Sigmoid colon (tissue), 7 donors: Measurements from ENCODE around the gene TXNRD2. TPM values are rescaled to one million over a fixed set of nuclear protein-coding genes. Genes with fewer than 3 reads are reported as not detected.

Experiments used
- DNase-seq: peaks from one replicate; pipeline ENCODE4 v3.0.0-alpha.2; 2019
- H3K27ac ChIP-seq, 4 donors: fragments of 200-600 bp; sonication (generic); one replicate each; pipeline ENCODE4 v1.5.1; 2016 to 2019; ENCODE audit warnings: mild to moderate bottlenecking in 1 of 4
- H3K27me3 ChIP-seq, 3 donors: fragments of 200-600 bp; sonication (generic); one replicate each; pipeline ENCODE4 v1.5.1; 2019; ENCODE audit warnings: mild to moderate bottlenecking in 1 of 3
- H3K36me3 ChIP-seq, 4 donors: fragments of 200-600 bp; sonication (generic); one replicate each; pipeline ENCODE4 v1.5.1; 2016 to 2019
- H3K4me1 ChIP-seq, 4 donors: fragments of 200-600 bp; sonication (generic); one replicate each; pipeline ENCODE4 v1.5.1; 2017 to 2019
- H3K4me3 ChIP-seq, 4 donors: fragments of 200-600 bp; sonication (generic); one replicate each; pipeline ENCODE4 v1.5.1; 2017 to 2019; ENCODE audit warnings: mild to moderate bottlenecking in 2 of 4, moderate library complexity in 1 of 4
- H3K9me3 ChIP-seq, 4 donors: fragments of 200-600 bp in 3 of 4; sonication (generic) in 3 of 4; one replicate each; pipeline versions ENCODE4 v1.5.1 to v1.6.1; 2013 to 2019
- EP300 ChIP-seq, 4 donors: sonication (generic); formaldehyde crosslinking; IDR thresholded peaks; one replicate each; pipeline ENCODE4 v1.6.1; 2017; ENCODE audit warnings: antibody characterized with exemption in 4 of 4
- POLR2A ChIP-seq, 2 donors: fragments of 450-650 bp; IDR thresholded peaks; one replicate each; pipeline ENCODE4 v1.6.1; 2016; ENCODE audit warnings: antibody characterized with exemption in 2 of 2, mild to moderate bottlenecking in 2 of 2, moderate library complexity in 2 of 2
- POLR2AphosphoS5 ChIP-seq, 4 donors: sonication (generic); formaldehyde crosslinking; IDR thresholded peaks; one replicate each; pipeline ENCODE4 v1.6.1; 2017; ENCODE audit warnings: antibody characterized with exemption in 4 of 4
- WGBS, 2 donors: extraction: QIAGEN DNeasy Blood & Tissue Kit; methylation state at CpG; one replicate each; pipeline ENCODE4 v1.1.7; 2013; 5-methylcytosine and 5-hydroxymethylcytosine counted together
- intact Hi-C: fragments of 100-400 bp; cut with DNase I; formaldehyde crosslinking; loops from one replicate; pipeline ENCODE4 v1.15.1; 2023
- polyA plus RNA-seq, 3 donors: library from polyadenylated mRNA; stranded (reverse); fragments of 200-250 nt; gene quantifications; one replicate each; pipeline ENCODE4 v1.2.3, GENCODE V29; 2013
- total RNA-seq, 4 donors: library from RNA; depleted of rRNA; stranded (reverse); fragments of >200 nt; gene quantifications; one replicate each; pipeline ENCODE4 v1.1.0, GENCODE V29; 2016
- TF ChIP-seq, protein P1 (sequence below), 4 experiments: fragments of 450-650 bp in 3 of 4; fragments of 200-600 bp in 1 of 4; IDR thresholded peaks; one replicate each; pipeline ENCODE4 v1.5.1; 2016 to 2019; ENCODE audit warnings: antibody characterized with exemption in 4 of 4, mild to moderate bottlenecking in 3 of 4, moderate library complexity in 2 of 4
- donor health status: healthy with polysubstance abuse.
- donor health status: Bipolar disorder and iron deficiency.
- donor health status: healthy.

TXNRD2 gene
- total and polyA plus RNA-seq, 7 donors: 13.2 to 29.6 (median 18.3) TPM

DNA sequence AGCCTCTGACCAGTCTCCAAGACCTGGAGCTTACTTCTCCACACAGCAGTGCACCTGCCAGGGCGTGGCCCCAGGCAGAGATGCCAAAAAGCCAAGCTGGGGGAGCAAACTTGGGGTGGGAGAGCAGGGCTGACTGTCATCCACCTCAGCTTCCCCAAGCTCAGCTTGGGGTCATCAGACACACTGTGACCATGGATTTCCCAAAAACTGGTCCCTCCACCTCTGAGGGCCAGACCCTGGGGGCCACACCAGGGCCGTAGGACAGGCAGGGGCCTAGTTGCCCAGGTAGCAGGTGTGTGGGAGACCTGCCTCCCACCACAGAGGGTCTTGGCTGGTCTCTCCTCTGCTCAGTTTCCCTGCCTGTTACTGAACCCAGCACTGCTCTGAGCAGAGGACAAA, 44.4 kb upstream of the TXNRD2 start:
- WGBS, 2 donors: 28 to 57% methylated on average over 2 of the region's 2 CpGs
- no peaks in the 10 kb centered on the region for H3K27me3 ChIP-seq
- peak overlapping the region in 3 of 4 donors; percentile 55 to 87 (median 62) for H3K4me3 ChIP-seq
- H3K4me1 ChIP-seq: peaks cover 0 to 50% (median 46%) of the 10 kb centered on the region in 4 donors
- intact Hi-C loops: loop anchor here (10.0 kb wide), 1 partner anchor 129 kb away; the partner anchor contains the start of genes RANBP1 and TRMT2A
- TF ChIP-seq POLR2A (IDR thresholded peaks at IDR 0.05) (no peak), EP300 (IDR thresholded peaks at IDR 0.05) (no peak), POLR2AphosphoS5 (IDR thresholded peaks at IDR 0.05) (no peak)
- TF ChIP-seq, protein P1, sequence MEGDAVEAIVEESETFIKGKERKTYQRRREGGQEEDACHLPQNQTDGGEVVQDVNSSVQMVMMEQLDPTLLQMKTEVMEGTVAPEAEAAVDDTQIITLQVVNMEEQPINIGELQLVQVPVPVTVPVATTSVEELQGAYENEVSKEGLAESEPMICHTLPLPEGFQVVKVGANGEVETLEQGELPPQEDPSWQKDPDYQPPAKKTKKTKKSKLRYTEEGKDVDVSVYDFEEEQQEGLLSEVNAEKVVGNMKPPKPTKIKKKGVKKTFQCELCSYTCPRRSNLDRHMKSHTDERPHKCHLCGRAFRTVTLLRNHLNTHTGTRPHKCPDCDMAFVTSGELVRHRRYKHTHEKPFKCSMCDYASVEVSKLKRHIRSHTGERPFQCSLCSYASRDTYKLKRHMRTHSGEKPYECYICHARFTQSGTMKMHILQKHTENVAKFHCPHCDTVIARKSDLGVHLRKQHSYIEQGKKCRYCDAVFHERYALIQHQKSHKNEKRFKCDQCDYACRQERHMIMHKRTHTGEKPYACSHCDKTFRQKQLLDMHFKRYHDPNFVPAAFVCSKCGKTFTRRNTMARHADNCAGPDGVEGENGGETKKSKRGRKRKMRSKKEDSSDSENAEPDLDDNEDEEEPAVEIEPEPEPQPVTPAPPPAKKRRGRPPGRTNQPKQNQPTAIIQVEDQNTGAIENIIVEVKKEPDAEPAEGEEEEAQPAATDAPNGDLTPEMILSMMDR (IDR thresholded peaks at IDR 0.05): no peak
- no peak for DNase-seq
- H3K36me3 ChIP-seq: peaks cover 0 to 7% (median 3%) of the 10 kb centered on the region in 4 donors
- peak overlapping the region; percentile 79 to 93 (median 89) for H3K27ac ChIP-seq
- no peaks in the 10 kb centered on the region for H3K9me3 ChIP-seq

DNA sequence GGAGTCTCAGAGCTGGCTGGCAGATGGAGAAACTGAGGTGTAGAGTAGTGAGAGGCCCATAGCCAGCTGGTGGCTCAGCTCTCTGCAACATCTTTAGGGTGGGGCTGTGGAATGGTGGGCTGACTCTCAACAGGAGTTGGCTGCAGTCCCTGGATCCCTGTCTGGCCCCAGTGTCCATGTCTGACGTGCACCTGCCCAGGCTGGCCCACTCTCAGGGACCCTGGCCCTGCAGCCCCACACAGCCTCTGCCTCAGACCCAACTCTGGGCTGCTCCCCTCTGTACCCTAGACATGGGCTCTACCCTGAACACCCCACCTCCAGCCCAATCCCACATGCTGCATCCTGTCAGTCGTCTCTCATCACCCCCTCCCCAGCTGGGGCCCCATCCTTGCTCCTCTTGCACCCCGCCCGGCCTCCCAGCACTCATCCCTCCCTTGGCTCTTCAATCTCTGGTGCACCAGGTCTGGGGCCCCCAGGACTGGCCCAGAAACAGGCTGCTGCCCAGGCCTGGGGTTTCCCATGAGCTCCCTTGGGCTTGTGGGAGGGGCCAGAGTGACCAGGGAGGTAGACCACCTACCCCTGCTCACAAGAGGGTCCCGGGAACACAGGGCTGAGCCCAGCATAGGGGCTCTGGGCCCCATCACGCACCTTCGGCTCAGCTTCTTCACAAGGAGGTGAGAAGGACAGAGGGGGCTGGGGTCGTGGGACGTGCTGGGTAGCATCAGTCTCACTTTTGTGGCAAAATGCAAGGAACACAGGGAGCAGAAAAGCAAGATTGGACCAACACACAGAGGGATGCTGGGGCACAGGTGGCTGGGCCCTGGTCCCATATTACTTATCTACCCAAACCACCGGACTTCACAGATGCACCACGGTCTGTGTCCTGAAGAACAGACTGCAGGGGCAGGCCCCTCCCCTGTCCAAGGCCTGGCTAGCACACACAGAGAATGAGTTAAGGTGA, 43.5 kb upstream of the TXNRD2 start:
- no peaks in the 10 kb centered on the region for H3K9me3 ChIP-seq
- peaks cover 0 to 16% (median 5%) of the 10 kb centered on the region in 4 donors for H3K36me3 ChIP-seq
- TF ChIP-seq EP300 (IDR thresholded peaks at IDR 0.05) (no peak), POLR2A (IDR thresholded peaks at IDR 0.05) (no peak), POLR2AphosphoS5 (IDR thresholded peaks at IDR 0.05) (no peak)
- TF ChIP-seq, protein P1 (IDR thresholded peaks at IDR 0.05): no peak
- intact Hi-C loops: loop anchor here (10.0 kb wide), 1 partner anchor 130 kb away; the partner anchor contains the start of genes RANBP1 and TRMT2A
- 82 to 84% methylated on average over 11 of the region's 11 CpGs for WGBS, 2 donors
- no peak overlapping the region for H3K4me3 ChIP-seq
- peaks cover 0 to 46% (median 41%) of the 10 kb centered on the region in 4 donors for H3K4me1 ChIP-seq
- H3K27ac ChIP-seq: peak overlapping the region; percentile 61 to 93 (median 89)
- no peaks in the 10 kb centered on the region for H3K27me3 ChIP-seq
- no peak for DNase-seq

DNA sequence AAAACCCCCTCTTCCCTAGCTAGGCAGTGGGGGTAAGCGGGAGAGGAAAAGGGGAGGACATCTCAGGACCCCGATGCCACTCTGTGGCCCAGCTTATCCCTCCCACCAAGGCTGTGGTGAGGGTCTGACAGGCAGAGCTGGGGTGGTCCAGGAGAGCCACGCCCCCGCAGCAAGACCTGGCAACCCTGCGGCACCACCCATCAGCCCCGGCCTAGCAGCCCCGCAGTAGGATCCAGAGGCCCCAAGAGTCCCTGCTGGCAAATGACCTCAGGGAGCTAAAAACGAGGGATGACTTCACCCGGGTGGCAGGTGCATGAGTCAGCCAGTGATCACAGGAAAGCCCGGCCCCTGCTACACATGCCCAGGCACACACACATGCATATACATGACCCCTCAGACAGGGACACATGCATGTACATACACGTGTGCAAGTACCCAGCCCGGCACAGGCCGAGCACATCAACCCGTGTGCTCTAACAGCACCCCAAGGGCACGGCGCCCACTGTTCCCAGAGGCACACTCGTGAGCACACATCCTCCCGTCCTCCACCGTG, 42.7 kb upstream of the TXNRD2 start:
- intact Hi-C loops: loop anchor here (10.0 kb wide), 1 partner anchor 131 kb away; the partner anchor contains the start of genes RANBP1 and TRMT2A
- TF ChIP-seq, protein P1 (IDR thresholded peaks at IDR 0.05): no peak
- TF ChIP-seq EP300 (IDR thresholded peaks at IDR 0.05): peak in 1 of 4 donors; percentile 12
- TF ChIP-seq POLR2AphosphoS5 (IDR thresholded peaks at IDR 0.05): peak in 1 of 4 donors; percentile 72
- TF ChIP-seq POLR2A (IDR thresholded peaks at IDR 0.05): no peak
- H3K27me3 ChIP-seq: no peaks in the 10 kb centered on the region
- H3K36me3 ChIP-seq: peaks cover 0 to 25% (median 6%) of the 10 kb centered on the region in 4 donors
- H3K4me1 ChIP-seq: peaks cover 0 to 46% (median 41%) of the 10 kb centered on the region in 4 donors
- H3K9me3 ChIP-seq: no peaks in the 10 kb centered on the region
- WGBS, 2 donors: 85 to 86% methylated on average over 19 of the region's 19 CpGs
- peak; percentile 84 for DNase-seq
- H3K27ac ChIP-seq: peak overlapping the region; percentile 44 to 86 (median 69)
- no peak overlapping the region for H3K4me3 ChIP-seq

DNA sequence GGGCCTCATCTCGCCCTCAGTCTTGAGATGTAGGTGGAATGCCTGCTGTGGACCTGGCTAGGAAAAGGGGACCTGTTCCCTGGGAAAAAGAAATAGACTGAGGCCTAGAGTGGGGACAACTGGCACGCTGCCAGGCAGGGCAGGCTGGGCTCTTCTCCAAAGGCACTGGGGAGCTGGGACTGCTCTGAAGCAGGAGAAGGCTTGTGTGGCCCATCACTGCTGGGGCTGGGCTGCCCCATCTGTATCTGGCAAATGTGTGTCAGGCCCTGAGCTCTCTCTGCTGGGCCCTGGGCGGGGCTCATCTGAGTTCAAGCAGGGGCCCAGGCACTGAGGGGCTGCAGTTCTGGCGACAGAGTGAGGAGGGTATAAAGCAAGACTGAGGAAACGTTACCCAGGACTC, 42.1 kb upstream of the TXNRD2 start:
- Histone ChIP-seq H3K27ac (peak overlapping the region; percentile 11 to 86 (median 69)), H3K27me3 (no peaks in the 10 kb centered on the region), H3K36me3 (peaks cover 0 to 30% (median 8%) of the 10 kb centered on the region in 4 donors), H3K4me3 (no peak overlapping the region), H3K9me3 (no peaks in the 10 kb centered on the region), H3K4me1 (peaks cover 0 to 46% (median 41%) of the 10 kb centered on the region in 4 donors)
- TF ChIP-seq EP300 (IDR thresholded peaks at IDR 0.05) (no peak), POLR2A (IDR thresholded peaks at IDR 0.05) (no peak), POLR2AphosphoS5 (IDR thresholded peaks at IDR 0.05) (no peak)
- TF ChIP-seq, protein P1 (IDR thresholded peaks at IDR 0.05): no peak
- DNase-seq: no peak
- intact Hi-C loops: loop anchor here (10.0 kb wide), 1 partner anchor 131 kb away; the partner anchor contains the start of genes RANBP1 and TRMT2A
- 86 to 89% methylated on average over 5 of the region's 5 CpGs for WGBS, 2 donors
